GM19193 (cell line): ENCODE results near the gene ZAR1.

Experiments
- POLR2A ChIP-seq: IDR thresholded peaks from 4 replicates; pipeline ENCODE4 v1.6.1; 2011; ENCODE audit not compliant: insufficient read depth, insufficient read length; ENCODE audit errors: extremely low read depth

Gene ZAR1

DNA sequence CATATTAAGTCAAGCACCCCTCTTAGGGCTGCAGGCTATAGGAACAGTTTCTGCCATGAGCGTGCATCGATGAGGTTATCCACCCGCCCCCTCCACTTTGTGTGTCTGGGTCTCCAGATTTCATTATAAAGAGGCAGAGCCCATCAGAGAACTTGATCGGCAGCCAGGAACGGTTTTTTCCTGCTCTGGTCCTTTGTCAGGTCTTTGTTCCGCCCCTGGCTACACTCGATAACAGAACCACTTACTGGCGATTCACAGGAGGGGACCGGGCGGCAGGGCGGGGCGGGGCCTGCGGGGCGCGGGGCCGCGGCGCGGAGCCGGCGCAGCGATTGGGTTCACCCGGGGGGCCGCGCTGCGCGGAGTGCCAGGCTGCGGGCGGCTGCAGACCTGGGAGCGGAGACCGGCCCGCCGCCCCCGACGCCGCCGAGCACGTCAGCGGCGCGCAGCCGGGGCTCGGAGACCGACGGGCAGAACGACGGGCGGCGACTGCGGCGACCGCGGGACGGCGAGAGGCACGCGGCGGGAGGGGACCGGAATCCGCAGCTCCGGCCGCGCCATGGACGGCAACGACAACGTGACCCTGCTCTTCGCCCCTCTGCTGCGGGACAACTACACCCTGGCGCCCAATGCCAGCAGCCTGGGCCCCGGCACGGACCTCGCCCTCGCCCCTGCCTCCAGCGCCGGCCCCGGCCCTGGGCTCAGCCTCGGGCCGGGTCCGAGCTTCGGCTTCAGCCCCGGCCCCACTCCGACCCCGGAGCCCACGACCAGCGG is 6.9 kb upstream of the ZAR1 start, which contains the start of gene SLC10A4:
SLC10A4 (plus strand) TSS at position 338 of the 771 bp plus-strand sequence; CDS start at position 557, 219 bp downstream.
- TF ChIP-seq POLR2A: no peak

DNA sequence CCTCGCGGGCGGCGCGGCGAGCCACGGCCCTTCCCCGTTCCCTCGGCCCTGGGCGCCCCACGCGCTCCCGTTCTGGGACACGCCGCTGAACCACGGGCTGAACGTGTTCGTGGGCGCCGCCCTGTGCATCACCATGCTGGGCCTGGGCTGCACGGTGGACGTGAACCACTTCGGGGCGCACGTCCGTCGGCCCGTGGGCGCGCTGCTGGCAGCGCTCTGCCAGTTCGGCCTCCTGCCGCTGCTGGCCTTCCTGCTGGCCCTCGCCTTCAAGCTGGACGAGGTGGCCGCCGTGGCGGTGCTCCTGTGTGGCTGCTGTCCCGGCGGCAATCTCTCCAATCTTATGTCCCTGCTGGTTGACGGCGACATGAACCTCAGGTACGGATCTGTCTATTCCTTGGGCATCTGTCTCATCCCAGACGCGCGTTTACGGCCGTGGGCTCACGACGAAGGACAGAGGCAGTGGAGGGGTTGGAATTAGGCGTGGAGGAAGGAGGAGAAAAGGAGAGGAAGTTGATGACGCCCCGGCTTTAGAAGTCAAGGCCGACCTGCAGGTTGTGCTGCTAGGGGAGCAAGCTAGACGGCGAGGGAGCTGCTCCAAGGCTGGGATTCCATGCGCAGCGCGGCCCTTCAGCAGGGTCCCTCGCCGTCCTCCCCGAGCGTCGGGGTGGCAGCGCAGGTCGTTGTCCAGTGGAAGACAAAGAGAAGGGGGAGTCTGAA is 6.1 kb upstream of the ZAR1 start:
- TF ChIP-seq POLR2A: no peak

DNA sequence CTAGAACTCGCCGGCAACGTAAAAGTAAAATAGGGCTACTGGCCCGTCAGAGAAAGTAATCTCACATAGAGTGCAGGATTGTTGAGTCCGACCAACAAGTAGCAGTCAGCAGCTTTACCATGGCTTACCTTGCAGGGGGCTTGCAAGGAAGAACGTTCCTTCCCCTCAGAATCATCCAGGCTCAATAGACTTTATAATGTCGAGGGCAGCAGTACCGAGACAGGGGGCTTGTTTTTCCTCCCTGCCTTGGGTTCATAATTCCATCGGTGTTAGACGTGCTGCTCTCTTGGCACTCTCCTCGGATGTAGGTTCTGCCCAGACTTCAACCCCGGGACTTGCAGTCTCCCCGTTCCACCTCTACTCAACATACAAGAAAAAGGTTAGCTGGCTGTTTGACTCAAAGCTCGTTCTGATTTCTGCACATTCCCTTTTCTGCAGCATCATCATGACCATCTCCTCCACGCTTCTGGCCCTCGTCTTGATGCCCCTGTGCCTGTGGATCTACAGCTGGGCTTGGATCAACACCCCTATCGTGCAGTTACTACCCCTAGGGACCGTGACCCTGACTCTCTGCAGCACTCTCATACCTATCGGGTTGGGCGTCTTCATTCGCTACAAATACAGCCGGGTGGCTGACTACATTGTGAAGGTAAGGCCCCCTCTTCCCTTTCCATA is 5.4 kb upstream of the ZAR1 start:
- no peak for TF ChIP-seq POLR2A

DNA sequence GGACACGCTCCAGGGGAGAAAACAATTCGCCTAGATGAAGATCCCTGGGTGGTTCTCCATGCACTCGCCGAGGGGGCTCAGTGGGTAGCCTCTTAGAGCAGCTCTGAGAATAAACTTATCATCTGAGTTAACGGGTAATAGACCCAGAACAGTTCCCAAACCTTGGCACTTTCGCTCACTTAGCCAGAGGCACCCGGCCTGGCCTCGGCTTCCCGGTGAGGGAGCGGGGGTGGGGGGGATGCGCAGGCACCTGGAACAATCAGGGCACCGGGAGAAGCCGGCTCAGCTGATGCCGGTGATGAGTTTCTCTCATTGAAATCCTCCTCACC is 405 bp upstream of the ZAR1 start:
- no peak for TF ChIP-seq POLR2A

DNA sequence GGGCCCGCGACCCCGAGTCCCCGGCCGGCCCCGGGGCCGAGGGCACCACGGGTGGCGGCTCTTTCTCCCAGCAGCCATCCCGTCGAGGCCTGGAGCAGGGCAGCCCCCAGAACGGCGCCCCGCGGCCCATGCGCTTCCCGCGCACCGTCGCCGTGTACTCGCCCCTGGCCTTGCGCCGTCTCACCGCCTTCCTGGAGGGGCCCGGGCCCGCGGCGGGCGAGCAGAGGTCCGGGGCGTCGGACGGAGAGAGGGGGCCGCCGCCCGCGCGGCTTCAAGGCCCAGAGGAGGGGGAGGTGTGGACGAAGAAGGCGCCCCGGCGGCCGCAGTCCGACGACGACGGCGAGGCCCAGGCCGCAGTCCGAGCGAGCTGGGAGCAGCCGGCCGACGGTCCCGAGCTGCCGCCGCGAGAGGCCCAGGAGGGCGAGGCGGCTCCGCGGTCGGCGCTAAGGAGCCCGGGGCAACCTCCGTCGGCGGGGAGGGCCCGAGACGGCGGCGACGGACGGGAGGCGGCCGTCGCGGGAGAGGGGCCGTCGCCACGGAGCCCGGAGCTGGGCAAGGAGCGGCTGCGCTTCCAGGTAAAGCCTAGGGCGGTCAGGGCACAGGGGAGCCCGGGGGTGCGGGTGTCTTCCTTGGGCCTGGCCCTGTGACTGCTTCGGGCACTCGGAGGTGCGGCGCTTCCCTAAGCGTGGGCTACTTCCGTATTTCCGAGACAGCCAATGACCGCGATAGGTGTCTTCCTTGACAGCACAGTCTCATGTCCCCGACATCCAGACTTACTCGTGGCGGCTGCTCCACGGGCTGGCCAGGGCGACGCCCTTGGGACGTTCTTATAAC is 845 bp downstream of the ZAR1 start:
- no peak for TF ChIP-seq POLR2A

DNA sequence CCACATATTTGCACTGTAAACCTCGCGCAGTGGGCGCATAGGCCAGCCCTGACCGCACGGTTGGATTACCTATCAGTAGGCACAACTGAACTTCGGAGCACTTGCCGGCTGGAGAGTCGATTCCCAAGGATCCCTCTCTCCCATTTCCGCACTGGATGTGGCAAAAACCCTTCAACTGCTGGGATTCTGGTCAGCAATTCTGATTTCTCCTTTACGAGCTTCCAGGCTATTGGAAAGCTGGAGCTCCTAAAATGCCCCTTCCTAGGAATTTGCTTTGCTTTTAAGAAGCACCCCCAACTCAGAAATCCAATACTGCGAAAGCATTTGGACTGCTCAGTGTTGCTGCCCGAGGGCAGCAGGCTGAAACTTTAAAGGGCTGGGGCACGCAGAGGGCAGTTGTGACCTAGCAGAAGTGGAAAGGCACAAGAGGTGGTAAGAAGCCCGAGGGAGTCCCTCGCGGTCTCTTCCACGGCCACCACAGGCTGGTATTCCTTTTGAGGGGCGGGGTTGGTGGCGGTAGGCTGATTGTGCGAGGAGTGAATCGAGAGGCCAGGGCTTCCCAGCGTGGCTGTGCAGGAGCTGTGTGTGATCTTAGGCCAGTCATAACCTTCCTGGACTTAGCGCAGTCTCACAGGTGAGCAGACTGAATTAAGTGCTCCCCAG is 1.6 kb downstream of the ZAR1 start:
- no peak for TF ChIP-seq POLR2A

DNA sequence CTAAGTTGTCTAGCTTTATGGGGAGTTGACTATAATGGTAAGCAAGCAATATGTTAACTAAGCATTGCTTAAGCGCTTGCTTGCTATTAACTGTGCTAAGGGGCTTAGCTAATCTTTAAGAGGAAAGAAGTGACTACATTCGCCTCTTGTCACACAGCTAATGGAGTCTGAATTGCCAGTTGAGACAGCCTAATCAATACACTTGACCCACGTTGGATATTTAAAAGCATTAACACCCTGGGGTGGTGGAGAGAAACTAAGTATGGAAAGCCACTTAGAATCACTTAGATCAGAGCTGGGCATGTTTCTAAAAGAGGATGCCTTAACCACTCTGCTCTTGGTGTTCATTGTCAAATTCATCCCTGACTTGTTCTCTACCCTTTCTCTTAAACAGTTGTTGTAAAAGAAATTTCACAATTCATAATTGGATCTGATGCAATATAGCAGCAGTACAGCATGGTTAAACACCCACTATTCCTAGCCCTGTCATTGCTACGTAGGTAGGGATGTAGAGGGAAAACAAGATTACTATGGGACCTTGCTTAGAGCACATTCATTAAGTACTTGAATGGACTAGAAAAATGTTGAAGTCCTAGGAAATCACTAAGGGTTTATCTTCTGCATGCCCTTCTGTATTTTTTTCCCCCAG is 3.5 kb downstream of the ZAR1 start:
- TF ChIP-seq POLR2A: no peak

DNA sequence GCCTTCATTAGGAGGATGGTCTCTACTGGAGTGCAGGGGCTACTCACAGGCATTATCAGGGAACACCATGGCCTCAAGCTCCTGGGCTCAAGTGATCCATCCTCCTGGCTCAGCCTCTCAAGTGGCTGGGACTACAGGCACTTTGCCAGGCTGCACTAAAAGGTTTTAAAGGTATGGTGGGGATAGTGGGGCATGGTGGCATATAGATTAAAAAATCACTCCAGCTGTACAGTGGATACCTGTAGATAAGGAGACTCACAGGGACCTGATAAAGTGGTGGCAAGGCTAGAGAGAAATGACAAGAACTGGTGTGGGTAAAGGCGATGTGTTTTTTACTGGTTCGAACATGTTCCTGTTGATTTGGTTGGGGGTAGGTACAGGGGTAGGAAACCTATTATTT is 5.9 kb downstream of the ZAR1 start:
- TF ChIP-seq POLR2A: no peak

DNA sequence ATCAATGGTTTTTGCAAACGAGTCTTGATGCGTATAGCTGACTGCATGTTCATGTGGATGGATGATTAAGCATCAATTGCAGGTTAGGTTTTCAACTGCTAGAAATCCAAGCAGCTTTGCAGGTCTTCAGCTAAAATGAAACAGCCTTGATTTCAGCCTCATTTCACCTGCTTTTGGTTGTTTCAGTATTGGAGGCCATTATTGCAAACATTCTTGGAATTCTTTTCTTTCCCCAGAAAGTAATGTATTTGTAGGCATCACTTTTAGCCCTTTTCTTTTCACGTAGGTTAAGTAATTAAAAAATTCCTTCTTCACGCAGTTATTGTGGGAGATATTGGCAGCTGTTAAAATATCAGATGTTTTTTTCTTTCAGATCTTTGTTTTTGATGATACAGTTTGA is 8.8 kb downstream of the ZAR1 start:
- TF ChIP-seq POLR2A: no peak

DNA sequence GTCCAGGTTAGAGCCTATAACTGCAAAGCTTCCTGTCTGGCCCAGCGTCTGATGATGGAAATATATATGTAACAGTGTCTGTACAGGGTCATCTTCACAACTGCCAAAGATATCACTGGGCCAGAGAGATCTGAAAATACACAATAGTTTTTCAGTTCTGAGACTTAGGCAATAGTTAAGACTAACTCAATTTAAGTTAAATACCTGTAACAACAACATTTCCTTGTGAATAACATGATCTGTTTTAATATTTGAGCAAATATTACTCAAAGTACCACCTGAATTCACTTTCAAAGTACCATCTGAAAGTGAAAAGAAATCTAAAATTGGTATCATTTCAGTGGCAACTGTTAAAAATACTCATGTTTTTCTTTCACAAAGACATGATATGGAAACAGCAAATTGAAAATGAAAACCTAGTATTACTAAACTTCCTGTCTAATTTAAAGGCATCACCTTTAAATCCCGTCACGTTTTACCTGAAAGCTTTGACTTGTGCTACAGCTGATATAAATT is 9.6 kb downstream of the ZAR1 start:
- no peak for TF ChIP-seq POLR2A

DNA sequence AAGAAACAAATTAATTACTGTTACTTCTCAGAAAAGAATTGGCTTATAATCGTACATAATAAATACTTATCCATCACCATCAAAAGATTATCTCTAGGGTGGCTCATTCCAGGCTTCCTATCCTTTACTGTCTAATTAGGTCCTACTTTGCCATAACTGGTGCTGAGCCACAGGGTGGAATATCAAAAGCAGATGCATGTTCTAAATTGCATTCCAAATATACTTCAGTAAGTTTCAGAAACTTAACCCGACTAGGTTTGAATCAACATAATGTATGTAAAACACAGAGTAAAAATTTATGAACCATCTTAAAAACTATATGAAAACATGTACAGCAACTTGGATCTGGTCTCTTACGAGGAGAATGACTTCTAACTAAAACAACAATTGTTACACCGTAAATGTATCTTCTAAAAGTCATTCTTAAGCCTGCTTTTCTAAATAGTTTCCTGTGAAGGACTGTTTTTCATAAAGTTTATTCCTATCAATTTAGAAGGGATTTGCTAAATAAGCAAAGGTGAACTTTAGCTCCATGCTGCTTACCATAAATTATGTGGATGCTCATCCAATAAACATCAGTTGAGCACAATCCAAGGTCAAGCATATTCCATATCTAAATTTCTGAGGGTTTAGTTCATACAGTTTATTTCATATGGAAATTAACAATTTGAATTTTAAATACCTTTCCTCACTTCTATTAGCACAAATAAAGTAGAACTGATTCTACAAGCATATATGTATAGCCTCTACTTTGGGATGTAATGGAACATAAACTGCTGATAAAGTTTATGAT is 13.4 kb downstream of the ZAR1 start:
- TF ChIP-seq POLR2A: no peak

DNA sequence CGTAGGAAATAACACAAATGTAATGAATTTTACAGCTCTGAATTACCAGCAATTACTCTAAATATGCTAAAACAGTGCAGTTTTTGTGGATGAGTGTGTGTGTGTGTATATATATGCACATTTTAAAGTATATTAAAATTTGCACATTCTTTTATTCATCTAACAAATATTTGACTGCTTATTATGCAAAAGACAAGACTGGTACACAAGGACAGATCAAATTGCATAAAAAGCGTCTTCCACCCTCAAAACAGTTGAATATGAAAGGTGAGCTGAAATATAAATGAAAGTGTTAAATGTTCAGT is 13.9 kb downstream of the ZAR1 start:
- no peak for TF ChIP-seq POLR2A

DNA sequence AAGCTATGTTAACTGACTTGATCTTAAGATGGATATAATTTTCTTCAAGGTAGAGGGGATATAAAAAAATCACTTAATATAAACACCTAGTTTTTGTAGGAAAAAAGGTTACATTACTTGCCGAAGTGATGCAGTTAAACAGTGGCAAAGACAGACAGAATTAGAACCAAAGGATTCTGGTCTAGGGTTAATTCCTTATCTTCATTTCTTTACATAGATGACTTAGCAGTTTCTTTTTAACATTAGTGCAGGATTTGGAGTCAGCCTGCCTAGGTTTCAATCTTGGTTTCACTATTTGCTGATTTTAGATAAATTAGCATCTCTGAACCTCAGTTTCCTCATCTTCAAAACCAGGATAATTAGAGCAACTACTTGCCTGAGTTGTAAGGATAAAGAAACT is 14.3 kb downstream of the ZAR1 start:
- no peak for TF ChIP-seq POLR2A
